Skeletal muscle satellite cell (primary cell): ENCODE measurements around the gene CPLX1.
A peak's percentile ranks its signal among the peaks of the same experiment; 100 is the strongest.
"Not testable (repeated sequence)": the region's sequence is repeated elsewhere in the genome, so short reads cannot be mapped to it uniquely, and the experiment has no call there.

Source experiments
- H3K27me3 ChIP-seq: 2 replicates; pipeline ENCODE4 v1.7.0; 2013; ENCODE audit warnings: low read length; ENCODE audit not compliant: control insufficient read depth, insufficient read depth
- H3K36me3 ChIP-seq: 2 replicates; pipeline ENCODE4 v1.7.0; 2013; ENCODE audit warnings: mild to moderate bottlenecking, control low read depth, low read length; ENCODE audit not compliant: insufficient read depth
- H3K4me1 ChIP-seq: 2 replicates; pipeline ENCODE4 v1.7.0; 2013; ENCODE audit warnings: low read length; ENCODE audit not compliant: control insufficient read depth, insufficient read depth
- H3K4me2 ChIP-seq: 2 replicates; pipeline ENCODE4 v1.7.0; 2013; ENCODE audit warnings: mild to moderate bottlenecking, low read length
- H3K4me3 ChIP-seq: 2 replicates; pipeline ENCODE4 v1.7.0; 2013; ENCODE audit warnings: low read length
- H3K9ac ChIP-seq: 2 replicates; pipeline ENCODE4 v1.7.0; 2013; ENCODE audit warnings: mild to moderate bottlenecking, low read depth, low read length, moderate library complexity
- H3K9me3 ChIP-seq: replicated peaks from 2 replicates; pipeline ENCODE4 v1.7.0; 2013; ENCODE audit warnings: mild to moderate bottlenecking, control low read depth, low read length

CPLX1 gene

DNA sequence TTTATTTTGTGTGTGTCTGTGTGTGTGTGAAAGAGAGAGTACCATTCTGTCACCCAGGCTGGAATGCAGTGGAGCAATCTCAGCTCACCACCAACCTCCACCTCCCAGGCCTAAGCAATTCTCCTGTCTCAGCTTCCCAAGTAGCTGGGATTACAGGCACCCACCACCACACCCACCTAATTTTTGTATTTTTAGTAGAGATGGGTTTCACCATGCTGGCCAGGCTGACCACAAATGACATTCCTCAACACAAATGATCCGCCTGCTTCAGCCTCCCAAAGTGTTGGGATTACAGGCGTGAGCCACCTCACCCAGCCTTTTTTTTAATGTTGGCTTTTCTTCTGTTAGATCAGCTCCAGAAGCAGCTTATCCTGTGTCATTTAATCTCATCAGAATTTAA is 50.4 kb downstream of the CPLX1 start:
- H3K9me3 ChIP-seq, H3K27me3 ChIP-seq, H3K4me3 ChIP-seq, H3K4me2 ChIP-seq, H3K9ac ChIP-seq: not testable (repeated sequence)
- Histone ChIP-seq H3K36me3 (peaks cover 63% of the 10 kb centered on the region), H3K4me1 (peaks cover 15% of the 10 kb centered on the region)

- H3K4me3 ChIP-seq, H3K9me3 ChIP-seq, H3K27me3 ChIP-seq, H3K4me2 ChIP-seq, H3K9ac ChIP-seq: not testable (repeated sequence)
- peaks cover 13% of the 10 kb centered on the region for H3K4me1 ChIP-seq
- peaks cover 68% of the 10 kb centered on the region for H3K36me3 ChIP-seq
Observed at GRCh38 chr4:774419-775092, 51.4 kb downstream of the CPLX1 start.

- H3K36me3 ChIP-seq: peaks cover 71% of the 10 kb centered on the region
- H3K4me2 ChIP-seq: no peak overlapping the region
- H3K9me3 ChIP-seq: no peaks in the 10 kb centered on the region
- no peak overlapping the region for H3K9ac ChIP-seq
- H3K4me3 ChIP-seq: no peak overlapping the region
- no peaks in the 10 kb centered on the region for H3K27me3 ChIP-seq
- H3K4me1 ChIP-seq: peaks cover 13% of the 10 kb centered on the region
Observed at GRCh38 chr4:773214-773613, 52.7 kb downstream of the CPLX1 start.

DNA sequence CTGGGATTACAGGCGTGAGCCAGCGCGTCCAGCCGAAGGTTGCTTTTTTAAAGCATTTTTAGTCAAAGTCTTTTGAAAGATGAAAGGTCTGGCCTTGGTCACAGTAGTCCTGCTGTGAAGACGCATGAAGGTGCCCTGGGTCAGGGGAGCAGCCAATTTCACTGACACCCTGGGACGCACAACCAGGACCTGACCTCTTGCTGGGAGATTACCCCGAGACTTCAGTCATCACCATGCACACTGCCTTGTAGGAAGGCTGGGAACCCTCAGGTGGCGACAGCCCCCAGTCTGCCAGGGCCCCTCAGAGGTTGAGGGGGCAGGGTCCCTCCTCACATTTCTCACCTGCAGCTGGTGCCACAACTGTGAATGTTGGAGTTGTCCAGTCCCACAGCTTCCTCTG is 53.2 kb downstream of the CPLX1 start:
- Histone ChIP-seq H3K4me3 (no peak overlapping the region), H3K27me3 (no peaks in the 10 kb centered on the region), H3K9ac (no peak overlapping the region), H3K4me2 (no peak overlapping the region), H3K4me1 (peaks cover 13% of the 10 kb centered on the region), H3K9me3 (no peaks in the 10 kb centered on the region), H3K36me3 (peaks cover 71% of the 10 kb centered on the region)

DNA sequence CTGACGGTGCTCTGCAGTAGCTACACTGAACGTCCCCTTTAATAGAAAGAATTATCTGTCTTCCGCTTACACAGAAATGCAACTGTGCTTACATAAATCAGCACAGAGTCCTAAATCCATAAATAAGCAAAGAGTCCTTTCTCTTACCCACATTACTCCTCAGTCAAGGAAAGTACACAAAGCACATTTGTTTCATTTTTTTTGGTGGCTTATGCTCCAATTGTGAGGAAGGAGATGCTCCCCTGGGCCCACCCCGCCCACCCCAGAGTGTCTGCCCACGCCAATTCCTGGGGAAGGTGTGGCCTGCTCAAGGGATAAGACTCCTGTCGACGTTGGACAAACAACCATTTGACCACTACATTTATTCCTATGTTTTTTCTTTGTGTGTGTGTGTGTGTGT is 53.8 kb downstream of the CPLX1 start:
- peaks cover 71% of the 10 kb centered on the region for H3K36me3 ChIP-seq
- H3K27me3 ChIP-seq: no peaks in the 10 kb centered on the region
- no peak overlapping the region for H3K9ac ChIP-seq
- H3K4me2 ChIP-seq: peak overlapping the region; percentile 41
- no peak overlapping the region for H3K4me3 ChIP-seq
- no peaks in the 10 kb centered on the region for H3K9me3 ChIP-seq
- H3K4me1 ChIP-seq: peaks cover 13% of the 10 kb centered on the region

DNA sequence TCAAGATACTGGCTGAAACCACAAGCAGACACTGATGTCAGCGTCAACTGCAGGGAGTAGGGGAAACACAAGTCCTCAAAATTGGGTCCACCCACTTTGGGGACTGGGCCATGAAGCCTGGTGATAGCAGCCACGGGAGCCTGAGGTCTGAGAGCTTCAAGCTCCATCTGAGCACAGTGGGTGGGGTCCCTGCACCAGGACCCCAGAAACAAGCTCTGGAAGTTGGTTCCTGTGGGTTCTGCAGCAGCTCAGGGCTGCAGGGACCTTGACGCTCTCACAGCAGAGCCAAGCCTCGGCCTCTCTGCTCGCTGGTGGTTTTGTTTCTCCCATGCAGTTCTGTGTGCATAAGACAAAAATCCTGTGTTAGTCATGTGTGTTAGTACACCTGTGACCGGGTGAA is 54.5 kb downstream of the CPLX1 start:
- Histone ChIP-seq H3K4me2 (no peak overlapping the region), H3K27me3 (no peaks in the 10 kb centered on the region), H3K4me1 (peaks cover 13% of the 10 kb centered on the region), H3K4me3 (no peak overlapping the region), H3K36me3 (peaks cover 72% of the 10 kb centered on the region), H3K9ac (no peak overlapping the region), H3K9me3 (no peaks in the 10 kb centered on the region)

GRCh38 chr4:770022-770421 is 55.9 kb downstream of the CPLX1 start:
- H3K4me1 ChIP-seq: peaks cover 26% of the 10 kb centered on the region
- H3K4me2 ChIP-seq: no peak overlapping the region
- no peak overlapping the region for H3K9ac ChIP-seq
- no peaks in the 10 kb centered on the region for H3K9me3 ChIP-seq
- peaks cover 74% of the 10 kb centered on the region for H3K36me3 ChIP-seq
- no peak overlapping the region for H3K4me3 ChIP-seq
- H3K27me3 ChIP-seq: no peaks in the 10 kb centered on the region

DNA sequence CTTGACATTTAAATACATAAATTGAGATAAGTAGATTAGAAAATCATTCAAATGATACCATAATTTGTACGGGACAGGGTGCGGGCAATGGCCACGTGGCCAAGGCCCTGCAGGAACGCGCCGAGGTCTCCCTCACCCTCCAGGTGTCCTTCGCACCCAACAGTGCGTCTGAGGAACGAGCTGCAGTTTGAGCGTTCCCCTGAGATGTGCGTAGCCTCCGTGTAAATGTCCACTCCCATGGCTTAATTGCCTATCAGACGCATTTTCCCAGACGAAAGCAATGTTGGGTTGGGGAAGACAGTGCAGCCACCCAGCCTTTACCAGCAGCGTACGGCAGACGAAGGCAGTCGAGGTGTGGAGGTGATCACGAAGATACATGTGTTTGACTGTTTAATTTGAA is 56.4 kb downstream of the CPLX1 start:
- H3K27me3 ChIP-seq: no peaks in the 10 kb centered on the region
- H3K4me3 ChIP-seq: no peak overlapping the region
- H3K9me3 ChIP-seq: no peaks in the 10 kb centered on the region
- peaks cover 73% of the 10 kb centered on the region for H3K36me3 ChIP-seq
- no peak overlapping the region for H3K9ac ChIP-seq
- no peak overlapping the region for H3K4me2 ChIP-seq
- peaks cover 31% of the 10 kb centered on the region for H3K4me1 ChIP-seq

DNA sequence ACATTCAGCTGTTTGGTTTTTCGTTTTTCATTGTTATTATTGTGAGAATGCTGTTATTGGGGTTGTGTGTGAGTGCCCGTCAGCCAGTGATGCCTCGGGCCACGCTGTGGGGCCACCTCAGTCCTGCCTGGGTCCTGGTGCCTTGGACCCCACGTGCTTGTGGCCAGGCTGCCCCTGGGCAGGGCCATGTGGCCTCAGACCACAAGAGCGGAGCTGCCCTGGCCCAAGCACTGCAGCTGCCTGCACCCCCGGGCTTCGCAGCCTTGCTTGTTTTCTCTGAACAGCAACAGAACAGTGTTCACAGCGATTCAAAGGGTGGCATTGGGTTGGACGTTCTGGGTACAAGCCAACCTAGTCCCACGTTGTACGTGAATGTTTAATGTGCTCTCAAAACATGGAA is 56.9 kb downstream of the CPLX1 start:
- no peaks in the 10 kb centered on the region for H3K9me3 ChIP-seq
- H3K36me3 ChIP-seq: peaks cover 70% of the 10 kb centered on the region
- H3K9ac ChIP-seq: no peak overlapping the region
- no peak overlapping the region for H3K4me2 ChIP-seq
- peaks cover 31% of the 10 kb centered on the region for H3K4me1 ChIP-seq
- H3K27me3 ChIP-seq: no peaks in the 10 kb centered on the region
- no peak overlapping the region for H3K4me3 ChIP-seq

DNA sequence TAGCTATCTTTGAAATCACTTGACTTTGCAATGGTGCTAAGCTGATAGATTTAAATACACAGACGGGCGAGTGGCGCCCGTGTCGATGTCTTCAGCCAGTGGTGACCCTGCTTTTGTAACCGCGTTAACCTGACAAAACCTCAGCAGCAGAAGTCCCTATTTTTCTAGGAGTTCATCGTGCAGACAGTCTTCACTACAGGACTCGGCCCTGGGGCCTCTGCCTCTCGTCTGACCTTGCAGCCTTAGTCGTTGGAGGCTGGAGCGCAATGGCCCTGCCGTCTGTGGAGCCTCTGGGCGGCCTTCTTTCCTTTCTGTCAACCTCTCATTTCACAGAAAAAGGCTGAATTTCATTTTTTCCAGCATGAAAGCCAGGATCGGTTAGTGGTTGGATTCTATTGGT is 57.9 kb downstream of the CPLX1 start:
- H3K4me1 ChIP-seq: peaks cover 30% of the 10 kb centered on the region
- H3K36me3 ChIP-seq: peaks cover 74% of the 10 kb centered on the region
- H3K9me3 ChIP-seq: no peaks in the 10 kb centered on the region
- no peak overlapping the region for H3K9ac ChIP-seq
- no peak overlapping the region for H3K4me3 ChIP-seq
- no peaks in the 10 kb centered on the region for H3K27me3 ChIP-seq
- H3K4me2 ChIP-seq: no peak overlapping the region

DNA sequence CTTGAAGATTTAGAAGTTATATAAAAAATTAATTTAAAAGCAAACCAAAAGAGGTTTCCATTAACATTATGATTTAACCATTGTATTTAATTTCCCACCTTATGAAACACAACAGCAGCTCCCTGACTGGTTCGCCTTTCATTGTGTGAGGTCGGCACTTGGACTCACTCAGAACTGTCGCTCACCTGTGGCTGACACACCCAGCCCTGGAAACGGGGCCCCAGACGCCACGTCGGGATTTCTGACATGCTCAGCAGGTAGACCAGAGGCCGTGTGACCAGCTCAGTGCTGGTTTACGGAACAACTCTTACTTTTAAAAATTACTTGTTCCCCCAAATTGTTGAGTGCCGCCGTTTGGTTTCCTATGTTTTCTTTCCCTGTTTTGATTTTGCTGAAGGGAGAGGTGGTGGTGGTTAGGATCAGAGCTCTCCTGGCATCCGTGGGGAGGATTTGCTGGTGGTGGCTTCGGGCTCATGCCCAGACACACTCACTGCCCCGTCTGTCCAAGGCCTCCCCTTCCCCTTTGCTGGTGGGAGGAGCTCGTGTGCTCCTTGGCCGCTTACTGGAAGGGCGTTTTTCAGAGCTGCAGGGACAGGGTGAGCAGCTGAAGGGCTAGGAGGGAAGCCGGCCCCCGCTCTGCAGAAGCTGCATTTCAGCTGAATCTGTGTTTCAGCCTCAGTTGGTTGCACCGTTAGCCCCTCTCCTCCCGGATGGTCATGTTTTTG is 59.2 kb downstream of the CPLX1 start:
- Histone ChIP-seq H3K4me3 (no peak overlapping the region), H3K9ac (no peak overlapping the region), H3K27me3 (no peaks in the 10 kb centered on the region), H3K4me2 (no peak overlapping the region), H3K36me3 (peaks cover 80% of the 10 kb centered on the region), H3K4me1 (peaks cover 22% of the 10 kb centered on the region), H3K9me3 (no peaks in the 10 kb centered on the region)

GRCh38 chr4:766152-766515 is 59.8 kb downstream of the CPLX1 start:
- peaks cover 22% of the 10 kb centered on the region for H3K4me1 ChIP-seq
- H3K36me3 ChIP-seq: peaks cover 81% of the 10 kb centered on the region
- H3K4me3 ChIP-seq: no peak overlapping the region
- H3K9me3 ChIP-seq: no peaks in the 10 kb centered on the region
- no peaks in the 10 kb centered on the region for H3K27me3 ChIP-seq
- no peak overlapping the region for H3K4me2 ChIP-seq
- no peak overlapping the region for H3K9ac ChIP-seq
